Measurements from ENCODE around the gene DPH2.

GRCh38 chr1:43925846-43926245 is 44.0 kb upstream of the DPH2 start:
- TF ChIP-seq CTCF (IDR thresholded peaks at IDR 0.05; ENCODE audit: low read depth, low read length, poor library complexity, severe bottlenecking), result no peak
- TF ChIP-seq EZH2phosphoT487 (IDR thresholded peaks at IDR 0.05; ENCODE audit: borderline replicate concordance, low read length), result no peak
